ENCODE results near the gene ZNF655. TPM values are rescaled to one million over a fixed set of nuclear protein-coding genes. Genes with fewer than 3 reads are reported as not detected.
A peak's percentile ranks its signal among the peaks of the same experiment; 100 is the strongest.
"Not testable (repeated sequence)": the region's sequence is repeated elsewhere in the genome, so short reads cannot be mapped to it uniquely, and the experiment has no call there.

Gene ZNF655
- total and polyA plus RNA-seq, 2 of the 4 experiments (the other 2 are of a cell fraction), result 49.6 to 54.7 TPM

DNA sequence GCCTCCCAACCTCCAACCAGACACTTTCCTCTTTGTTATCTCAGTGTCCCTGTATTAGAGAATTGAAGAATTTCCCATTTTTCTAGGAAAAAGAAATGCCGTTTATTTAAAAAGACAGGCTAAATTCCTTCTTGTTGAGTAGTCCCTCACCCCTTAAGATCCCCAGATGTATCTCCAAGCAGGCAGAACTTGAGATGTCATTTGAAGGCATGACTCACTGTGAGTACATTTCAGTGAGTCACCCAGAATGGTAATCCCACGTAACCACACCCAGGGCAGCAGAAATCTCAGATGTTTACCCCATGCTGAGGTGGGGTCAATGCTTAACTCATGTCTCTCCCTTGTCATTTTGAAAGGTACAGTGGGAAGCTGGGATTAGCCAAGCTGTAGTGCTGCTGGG, 4.4 kb downstream of the ZNF655 start (continued):
- no peak for TF ChIP-seq SMC3 (IDR thresholded peaks at IDR 0.05; ENCODE audit: low read depth, low read length)

DNA sequence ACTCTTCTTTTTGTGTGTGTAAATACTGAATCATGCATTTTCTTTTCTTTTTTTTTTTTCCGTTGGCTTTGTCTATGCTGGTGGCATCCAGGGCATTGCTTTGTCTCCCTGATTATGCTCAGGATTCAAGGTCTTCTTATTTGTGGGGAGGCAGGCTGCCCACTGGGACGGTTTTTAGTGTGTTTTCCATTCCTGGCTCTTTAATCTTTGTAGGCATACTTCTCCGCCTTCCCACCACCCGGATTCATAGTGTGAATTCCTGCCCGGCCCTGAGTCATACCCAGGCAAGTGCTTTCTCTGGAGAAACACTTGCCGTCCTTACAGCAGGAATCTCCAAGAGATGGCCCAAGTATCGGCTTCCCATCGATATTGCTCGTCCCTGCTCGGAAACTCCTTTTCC, 5.2 kb downstream of the ZNF655 start:
- Histone ChIP-seq H2BK5ac (ENCODE audit: low read depth, low read length, poor library complexity, severe bottlenecking) (peak overlapping the region; percentile 82), H3K4me2 (ENCODE audit: low read depth, low read length) (peak overlapping the region; percentile 60; the same call in 1 of the 2 replicates), H2AK9ac (replicated peaks; ENCODE audit: low read depth, low read length, poor library complexity) (no peak overlapping the region), H2BK120ac (ENCODE audit: low read depth, low read length) (peak overlapping the region; percentile 53), H3K79me1 (ENCODE audit: low read depth in 1 of 2, low read length in 2 of 2) (peaks cover 41 to 62% of the 10 kb centered on the region in 2 experiments), H3K4me1 (ENCODE audit: control insufficient read depth, insufficient read depth, low read length) (peaks cover 17% of the 10 kb centered on the region), H3K27me3 (ENCODE audit: control insufficient read depth, insufficient read depth, low read length) (no peaks in the 10 kb centered on the region), H2AFZ (replicated peaks; ENCODE audit: low read length, poor library complexity) (no peak overlapping the region), H4K91ac (ENCODE audit: insufficient read depth, low read depth, low read length) (peak overlapping the region; percentile 67; the same call in 1 of the 2 replicates), H2BK20ac (ENCODE audit: low read depth, low read length) (peak overlapping the region; percentile 75), H3K18ac (ENCODE audit: low read depth, low read length) (peak overlapping the region; percentile 55; the same call in 1 of the 2 replicates), H3K9ac (ENCODE audit: low read depth, low read length) (no peak overlapping the region; the same call in 1 of the 2 replicates), H3K14ac (replicated peaks; ENCODE audit: low read depth, low read length) (peak overlapping the region; percentile 8; the same call in 1 of the 2 replicates), H3K27ac (ENCODE audit: insufficient read depth, low read length) (peak overlapping the region; percentile 67), H2BK15ac (ENCODE audit: low read depth, low read length) (peak overlapping the region; percentile 73; the same call in 2 of the 3 replicates), H4K8ac (ENCODE audit: low read depth in 2 of 2, low read length in 2 of 2) (peak overlapping the region; percentile 16 to 83; a peak in 2 of 4 replicates), H4K20me1 (ENCODE audit: insufficient read depth, low read length) (peaks cover 12% of the 10 kb centered on the region), H3K56ac (ENCODE audit: extremely low read depth, insufficient read depth, low read length) (peak overlapping the region; percentile 54), H4K5ac (ENCODE audit: low read depth, low read length) (peak overlapping the region; percentile 83; the same call in 1 of the 2 replicates), H3K23ac (ENCODE audit: low read depth, low read length) (peak overlapping the region; percentile 21), H3K9me1 (ENCODE audit: insufficient read depth, low read length) (peaks cover 26% of the 10 kb centered on the region), H3K4me3 (ENCODE audit: insufficient read depth, low read depth, low read length) (no peak overlapping the region), H3K36me3 (ENCODE audit: control insufficient read depth, insufficient read depth, low read length) (peaks cover 56% of the 10 kb centered on the region), H2AK5ac (ENCODE audit: low read depth, low read length) (no peak overlapping the region), H3K4ac (ENCODE audit: low read depth, low read length) (peak overlapping the region; percentile 65), H3K9me3 (ENCODE audit: control insufficient read depth, insufficient read depth, low read length) (no peaks in the 10 kb centered on the region)
- intact Hi-C loops (cut with micrococcal nuclease), result loop anchor here (2.0 to 5.0 kb wide), 2 partner anchors 54 to 59 kb away; partner anchors contain the start of genes ZKSCAN5 and ZSCAN25
- peak; percentile 18 for ATAC-seq (ENCODE audit: low read depth)
- peak; percentile 80 for DNase-seq
- TF ChIP-seq CHD1 (IDR thresholded peaks at IDR 0.05; ENCODE audit: low read depth, low read length) (peak; percentile 66; the same call in 1 of the 2 replicates), RCOR1 (IDR thresholded peaks at IDR 0.05; ENCODE audit: insufficient replicate concordance, low read length) (peak; percentile 51), CEBPB (IDR thresholded peaks at IDR 0.05; ENCODE audit: low read depth, low read length) (no peak), FOS (IDR thresholded peaks at IDR 0.05; ENCODE audit: low read depth, low read length) (peak; percentile 51; the same call in 1 of the 2 replicates)
- no TSS peak for BruUV-seq (replicated peaks)
- ChIA-PET POLR2A (ENCODE audit: unreplicated experiment) (no interaction called here), CTCF (interaction anchor here (0.6 kb wide), 1 partner anchor 83 kb away, joined by 3 read pairs; no protein-coding TSS in a partner anchor)
- in situ Hi-C loops (cut with MboI; ENCODE audit: low sequenced_read_pairs), result loop anchor here (5.0 kb wide), 1 partner anchor 54 kb away; the partner anchor contains the start of gene ZSCAN25
- dilution Hi-C loops (cut with HindIII; ENCODE audit: low sequenced_read_pairs, unreplicated experiment), result no loop called here
- no CpG with 5 or more reads among the region's 10 CpGs for whole genome bisulfite sequencing, 2 experiments (ENCODE audit: extremely low coverage in 2 of 2, insufficient read length in 1 of 2)

DNA sequence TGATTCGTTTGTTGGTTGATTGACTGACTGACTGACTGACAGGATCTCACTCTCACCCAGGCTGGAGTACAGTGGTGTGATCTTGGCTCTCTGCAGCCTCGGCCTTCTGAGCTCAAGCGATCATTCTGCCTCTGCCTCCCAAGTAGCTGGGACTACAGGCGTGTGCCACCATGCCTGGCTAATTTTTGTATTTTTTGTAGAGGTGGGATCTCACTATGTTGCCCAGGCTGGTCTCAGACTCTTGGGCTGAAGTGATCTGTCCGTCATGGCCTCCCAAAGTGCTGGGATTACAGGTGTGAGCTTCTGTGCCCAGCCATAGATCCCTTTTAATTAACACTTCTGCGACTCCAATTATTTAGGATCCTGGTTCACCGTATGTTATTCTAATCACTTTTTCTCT, 10.3 kb downstream of the ZNF655 start:
- H2BK15ac ChIP-seq (ENCODE audit: low read depth, low read length); H4K91ac ChIP-seq (ENCODE audit: insufficient read depth, low read depth, low read length); ATAC-seq (ENCODE audit: low read depth); POLR2A ChIA-PET (ENCODE audit: unreplicated experiment); H2BK20ac ChIP-seq (ENCODE audit: low read depth, low read length); H3K27ac ChIP-seq (ENCODE audit: insufficient read depth, low read length); H3K56ac ChIP-seq (ENCODE audit: extremely low read depth, insufficient read depth, low read length); CTCF ChIA-PET; H2BK120ac ChIP-seq (ENCODE audit: low read depth, low read length); H3K4me3 ChIP-seq (ENCODE audit: insufficient read depth, low read depth, low read length); in situ Hi-C loops (cut with MboI; ENCODE audit: low sequenced_read_pairs); H3K4me2 ChIP-seq (ENCODE audit: low read depth, low read length); H4K8ac ChIP-seq (ENCODE audit: low read depth in 2 of 2, low read length in 2 of 2); H3K9me3 ChIP-seq (ENCODE audit: control insufficient read depth, insufficient read depth, low read length); dilution Hi-C loops (cut with HindIII; ENCODE audit: low sequenced_read_pairs, unreplicated experiment); H3K18ac ChIP-seq (ENCODE audit: low read depth, low read length); H2AK9ac ChIP-seq (replicated peaks; ENCODE audit: low read depth, low read length, poor library complexity); H3K23ac ChIP-seq (ENCODE audit: low read depth, low read length); H3K27me3 ChIP-seq (ENCODE audit: control insufficient read depth, insufficient read depth, low read length); H2BK5ac ChIP-seq (ENCODE audit: low read depth, low read length, poor library complexity, severe bottlenecking); H3K14ac ChIP-seq (replicated peaks; ENCODE audit: low read depth, low read length); H3K4ac ChIP-seq (ENCODE audit: low read depth, low read length); intact Hi-C loops (cut with micrococcal nuclease); H4K5ac ChIP-seq (ENCODE audit: low read depth, low read length); BruUV-seq (replicated peaks); H3K9ac ChIP-seq (ENCODE audit: low read depth, low read length); DNase-seq; H3K4me1 ChIP-seq (ENCODE audit: control insufficient read depth, insufficient read depth, low read length); H2AFZ ChIP-seq (replicated peaks; ENCODE audit: low read length, poor library complexity): not testable (repeated sequence)
- Histone ChIP-seq H4K20me1 (ENCODE audit: insufficient read depth, low read length) (peaks cover 29% of the 10 kb centered on the region), H3K9me1 (ENCODE audit: insufficient read depth, low read length) (peaks cover 10% of the 10 kb centered on the region), H3K36me3 (ENCODE audit: control insufficient read depth, insufficient read depth, low read length) (peaks cover 53% of the 10 kb centered on the region), H2AK5ac (ENCODE audit: low read depth, low read length) (peak overlapping the region; percentile 33; the same call in 1 of the 2 replicates), H3K79me1 (ENCODE audit: low read depth in 1 of 2, low read length in 2 of 2) (peaks cover 40 to 62% of the 10 kb centered on the region in 2 experiments)
- WGBS, 2 experiments (ENCODE audit: extremely low coverage in 2 of 2, insufficient read length in 1 of 2), result 100% methylated on average over 3 of the region's 7 CpGs; no CpG with 5 or more reads in 1 of the 2 experiments

All from IMR-90 (cell line).